ENCODE data around the gene GBP2.

GRCh38 chr1:89149976-89150375 lies 24.1 kb upstream of the GBP2 start:
- TF ChIP-seq REST (IDR thresholded peaks at IDR 0.05; ENCODE audit: low read depth, low read length) (no peak), GABPA (IDR thresholded peaks at IDR 0.05; ENCODE audit: low read depth) (no peak), TAF1 (IDR thresholded peaks at IDR 0.05; ENCODE audit: borderline replicate concordance, low read depth, low read length) (no peak), USF2 (IDR thresholded peaks at IDR 0.05; ENCODE audit: borderline replicate concordance, low read depth, low read length) (no peak), YY1 (IDR thresholded peaks at IDR 0.05; ENCODE audit: low read depth) (no peak), POLR2AphosphoS5 (IDR thresholded peaks at IDR 0.05; ENCODE audit: low read depth, low read length) (no peak), MXI1 (IDR thresholded peaks at IDR 0.05; ENCODE audit: low read depth, low read length) (no peak), TEAD4 (IDR thresholded peaks at IDR 0.05; ENCODE audit: borderline replicate concordance, insufficient read depth) (no peak), MAX (IDR thresholded peaks at IDR 0.05; ENCODE audit: low read depth) (no peak), EZH2phosphoT487 (IDR thresholded peaks at IDR 0.05; ENCODE audit: borderline replicate concordance, low read depth) (no peak), RAD21 (IDR thresholded peaks at IDR 0.05; ENCODE audit: low read length) (no peak), SMC3 (IDR thresholded peaks at IDR 0.05; ENCODE audit: low read depth, low read length) (no peak)
- TF ChIP-seq, protein P1, sequence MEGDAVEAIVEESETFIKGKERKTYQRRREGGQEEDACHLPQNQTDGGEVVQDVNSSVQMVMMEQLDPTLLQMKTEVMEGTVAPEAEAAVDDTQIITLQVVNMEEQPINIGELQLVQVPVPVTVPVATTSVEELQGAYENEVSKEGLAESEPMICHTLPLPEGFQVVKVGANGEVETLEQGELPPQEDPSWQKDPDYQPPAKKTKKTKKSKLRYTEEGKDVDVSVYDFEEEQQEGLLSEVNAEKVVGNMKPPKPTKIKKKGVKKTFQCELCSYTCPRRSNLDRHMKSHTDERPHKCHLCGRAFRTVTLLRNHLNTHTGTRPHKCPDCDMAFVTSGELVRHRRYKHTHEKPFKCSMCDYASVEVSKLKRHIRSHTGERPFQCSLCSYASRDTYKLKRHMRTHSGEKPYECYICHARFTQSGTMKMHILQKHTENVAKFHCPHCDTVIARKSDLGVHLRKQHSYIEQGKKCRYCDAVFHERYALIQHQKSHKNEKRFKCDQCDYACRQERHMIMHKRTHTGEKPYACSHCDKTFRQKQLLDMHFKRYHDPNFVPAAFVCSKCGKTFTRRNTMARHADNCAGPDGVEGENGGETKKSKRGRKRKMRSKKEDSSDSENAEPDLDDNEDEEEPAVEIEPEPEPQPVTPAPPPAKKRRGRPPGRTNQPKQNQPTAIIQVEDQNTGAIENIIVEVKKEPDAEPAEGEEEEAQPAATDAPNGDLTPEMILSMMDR (IDR thresholded peaks at IDR 0.05): no peak

Measured in SK-N-SH (cell line).